Renal pelvis (tissue), 4 donors: ENCODE data around the gene PDGFA. TPM values are rescaled to one million over a fixed set of nuclear protein-coding genes. Genes with fewer than 3 reads are reported as not detected.

ENCODE experiments used
- DNase-seq: peaks from one replicate; pipeline ENCODE4 v3.0.0-alpha.2; 2013
- polyA plus RNA-seq, 3 donors: library from polyadenylated mRNA; unstranded; fragments of 120-200 nt; gene quantifications; one replicate each; pipeline ENCODE4 v1.2.1, GENCODE V29; 2013; ENCODE audit not compliant: insufficient read length in 3 of 3

Gene PDGFA
- polyA plus RNA-seq, 3 donors: 46.8 to 54.5 (median 47.9) TPM

GRCh38 chr7:540579-540978 lies 20.9 kb upstream of the PDGFA start:
- no peak for DNase-seq

- DNase-seq: no peak
These were observed 20.2 kb upstream of the PDGFA start for GRCh38 chr7:539731-540411.

- no peak for DNase-seq
These were observed 19.4 kb upstream of the PDGFA start for GRCh38 chr7:538764-539685.

- DNase-seq: no peak
These were observed 18.4 kb upstream of the PDGFA start for GRCh38 chr7:537911-538634.

- no peak for DNase-seq
These were observed 16.6 kb upstream of the PDGFA start for GRCh38 chr7:536231-536630.

GRCh38 chr7:534959-535358 lies 15.3 kb upstream of the PDGFA start:
- DNase-seq: no peak

GRCh38 chr7:534075-534474 lies 14.4 kb upstream of the PDGFA start:
- no peak for DNase-seq

GRCh38 chr7:533266-533665 lies 13.6 kb upstream of the PDGFA start:
- no peak for DNase-seq

- DNase-seq: no peak
These were observed 12.9 kb upstream of the PDGFA start for GRCh38 chr7:532379-533143.

- DNase-seq: no peak
These were observed 12.1 kb upstream of the PDGFA start for GRCh38 chr7:531777-532176.

- no peak for DNase-seq
These were observed 8.8 kb upstream of the PDGFA start for GRCh38 chr7:528451-528850.

- DNase-seq: no peak
These were observed 8.1 kb upstream of the PDGFA start for GRCh38 chr7:527723-528122.

- DNase-seq: no peak
These were observed 6.9 kb upstream of the PDGFA start for GRCh38 chr7:526460-527034.

- DNase-seq: no peak
These were observed 6.1 kb upstream of the PDGFA start for GRCh38 chr7:525740-526139.

- no peak for DNase-seq
These were observed 5.2 kb upstream of the PDGFA start for GRCh38 chr7:524800-525199.

GRCh38 chr7:523347-524336 lies 4.0 kb upstream of the PDGFA start:
- no peak for DNase-seq

GRCh38 chr7:522951-523314 lies 3.3 kb upstream of the PDGFA start:
- no peak for DNase-seq

- DNase-seq: peak; percentile 80
These were observed 2.7 kb upstream of the PDGFA start for GRCh38 chr7:522071-522950.
